K562 (cell line): ENCODE measurements around the gene CC2D2B. TPM values are rescaled to one million over a fixed set of nuclear protein-coding genes. Genes with fewer than 3 reads are reported as not detected.

Experiments
- EGR1 ChIP-seq: fragments of 450-650 bp; conservative IDR thresholded peaks from 2 replicates; pipeline ENCODE4 v1.6.1; 2017; ENCODE audit warnings: mild to moderate bottlenecking
- ETV1 ChIP-seq: fragments of 450-650 bp; conservative IDR thresholded peaks from 2 replicates; pipeline ENCODE4 v1.6.1; 2016; ENCODE audit warnings: missing genetic modification characterization, control low read depth, low read depth, missing compliant biosample characterization
- HDAC8 ChIP-seq: fragments of 450-650 bp; IDR thresholded peaks from 2 replicates; pipeline ENCODE4 v1.6.1; 2016; ENCODE audit warnings: mild to moderate bottlenecking, missing genetic modification characterization, moderate library complexity, missing compliant biosample characterization
- KDM5B ChIP-seq: fragments of 200-600 bp; sonication (generic); IDR thresholded peaks from 2 replicates; pipeline ENCODE4 v1.6.1; 2012; ENCODE audit warnings: low read depth, mild to moderate bottlenecking, moderate library complexity, low read length, control low read depth, inconsistent platforms; ENCODE audit not compliant: insufficient replicate concordance
- NONO ChIP-seq, 2 experiments: fragments of 200-400 bp in 1 of 2; fragments of 450-650 bp in 1 of 2; formaldehyde crosslinking in 1 of 2; IDR thresholded peaks; 2 replicates each; pipeline ENCODE4 v1.6.1; 2017; ENCODE audit warnings: low read depth in 2 of 2, mild to moderate bottlenecking in 2 of 2, moderate library complexity in 2 of 2, low read length in 1 of 2
- PCBP1 ChIP-seq: fragments of 200-400 bp; formaldehyde crosslinking; IDR thresholded peaks from 2 replicates; pipeline ENCODE4 v1.6.1; 2018; ENCODE audit warnings: mild to moderate bottlenecking, low read depth, low read length; ENCODE audit not compliant: poor library complexity, severe bottlenecking
- PTRF ChIP-seq: fragments of 450-650 bp; IDR thresholded peaks from 2 replicates; pipeline ENCODE4 v1.6.1; 2016; ENCODE audit warnings: mild to moderate bottlenecking, missing genetic modification characterization, missing compliant biosample characterization
- RBFOX2 ChIP-seq: fragments of 200-400 bp; formaldehyde crosslinking; IDR thresholded peaks from 2 replicates; pipeline ENCODE4 v1.6.1; 2017; ENCODE audit warnings: low read depth, mild to moderate bottlenecking, low read length, moderate library complexity
- RBM14 ChIP-seq: fragments of 200-400 bp; formaldehyde crosslinking; IDR thresholded peaks from 2 replicates; pipeline ENCODE4 v1.6.1; 2018; ENCODE audit warnings: low read depth, mild to moderate bottlenecking, low read length, moderate library complexity, borderline replicate concordance; ENCODE audit not compliant: insufficient read depth
- RBM22 ChIP-seq: fragments of 200-400 bp; formaldehyde crosslinking; IDR thresholded peaks from 2 replicates; pipeline ENCODE4 v1.6.1; 2018; ENCODE audit warnings: low read length, low read depth; ENCODE audit not compliant: poor library complexity, severe bottlenecking
- SNRNP70 ChIP-seq: fragments of 200-400 bp; formaldehyde crosslinking; optimal IDR thresholded peaks from 2 replicates; pipeline ENCODE3; 2017; ENCODE audit warnings: low read depth, low read length
- TAF15 ChIP-seq: fragments of 200-400 bp; formaldehyde crosslinking; IDR thresholded peaks from 2 replicates; pipeline ENCODE4 v1.6.1; 2017; ENCODE audit warnings: mild to moderate bottlenecking, low read depth, low read length, moderate library complexity
- TRIM28 ChIP-seq: fragments of 450-650 bp; IDR thresholded peaks from 2 replicates; pipeline ENCODE4 v1.6.1; 2017
- ZBTB7A ChIP-seq: IDR thresholded peaks from 2 replicates; pipeline ENCODE4 v1.6.1; 2011; ENCODE audit warnings: low read depth, mild to moderate bottlenecking, low read length, moderate library complexity, borderline replicate concordance; ENCODE audit not compliant: control insufficient read depth
- ZNF583 ChIP-seq: fragments of 250-450 bp; sonication (Bioruptor Pico); IDR thresholded peaks from 2 replicates; pipeline ENCODE4 v1.4.0; 2020
- ZNF584 ChIP-seq: fragments of 200-800 bp; sonication (Bioruptor generic); IDR thresholded peaks from 2 replicates; pipeline ENCODE4 v1.6.1; 2016; ENCODE audit warnings: low read depth, mild to moderate bottlenecking, missing genetic modification characterization, missing compliant biosample characterization
- ZNF696 ChIP-seq: fragments of 250-450 bp; sonication (Bioruptor Pico); conservative IDR thresholded peaks from 2 replicates; pipeline ENCODE4 v1.4.0; 2020; ENCODE audit warnings: mild to moderate bottlenecking, moderate library complexity
- polyA plus RNA-seq, 8 experiments: library from polyadenylated mRNA; depleted of rRNA in 4 of 8; stranded (reverse) in 5 of 8; unstranded in 3 of 8; fragments of >200 nt; fragmentation: Nextera tagmentation in 2 of 8; fragmentation: Illumina TruSeq in 1 of 8; extraction: Ambion mirVana in 2 of 8; extraction: Trizol in 1 of 8; gene quantifications; 2 replicates each; pipeline versions ENCODE4 v1.2.1 to v1.2.3, GENCODE V29; 2011 to 2014; ENCODE audit warnings: inconsistent platforms in 1 of 8, missing spikeins in 1 of 8
- total RNA-seq, 7 experiments: library from RNA; depleted of rRNA in 6 of 7; stranded (reverse); fragments of >200 nt in 6 of 7; fragmentation: Illumina TruSeq in 2 of 7; extraction: Trizol in 2 of 7; gene quantifications; 2 replicates each; pipeline versions ENCODE4 v1.2.1 to v1.2.3, GENCODE V29; 2011 to 2021; ENCODE audit warnings: low replicate concordance in 1 of 7
- TF ChIP-seq, protein P1 (sequence below): fragments of 250-450 bp; sonication (Bioruptor Pico); IDR thresholded peaks from 2 replicates; pipeline ENCODE4 v1.8.0; 2021; ENCODE audit warnings: borderline replicate concordance, mild to moderate bottlenecking, moderate library complexity; ENCODE audit not compliant: poor library complexity, severe bottlenecking
- TF ChIP-seq, protein P2 (sequence below): sonication (generic); IDR thresholded peaks from 2 replicates; pipeline ENCODE4 v1.6.1; 2016
- TF ChIP-seq, protein P3 (sequence below): sonication (generic); formaldehyde crosslinking; IDR thresholded peaks from 2 replicates; pipeline ENCODE4 v1.8.0; 2022; ENCODE audit warnings: missing genetic modification reagents, mild to moderate bottlenecking, borderline replicate concordance

The CC2D2B gene
- total and polyA plus RNA-seq, 9 of the 15 experiments (the other 6 are each of a cell fraction or from before 2014, with no cell fraction given), result 0.10 to 0.34 (median 0.20) TPM; not detected in 5

DNA sequence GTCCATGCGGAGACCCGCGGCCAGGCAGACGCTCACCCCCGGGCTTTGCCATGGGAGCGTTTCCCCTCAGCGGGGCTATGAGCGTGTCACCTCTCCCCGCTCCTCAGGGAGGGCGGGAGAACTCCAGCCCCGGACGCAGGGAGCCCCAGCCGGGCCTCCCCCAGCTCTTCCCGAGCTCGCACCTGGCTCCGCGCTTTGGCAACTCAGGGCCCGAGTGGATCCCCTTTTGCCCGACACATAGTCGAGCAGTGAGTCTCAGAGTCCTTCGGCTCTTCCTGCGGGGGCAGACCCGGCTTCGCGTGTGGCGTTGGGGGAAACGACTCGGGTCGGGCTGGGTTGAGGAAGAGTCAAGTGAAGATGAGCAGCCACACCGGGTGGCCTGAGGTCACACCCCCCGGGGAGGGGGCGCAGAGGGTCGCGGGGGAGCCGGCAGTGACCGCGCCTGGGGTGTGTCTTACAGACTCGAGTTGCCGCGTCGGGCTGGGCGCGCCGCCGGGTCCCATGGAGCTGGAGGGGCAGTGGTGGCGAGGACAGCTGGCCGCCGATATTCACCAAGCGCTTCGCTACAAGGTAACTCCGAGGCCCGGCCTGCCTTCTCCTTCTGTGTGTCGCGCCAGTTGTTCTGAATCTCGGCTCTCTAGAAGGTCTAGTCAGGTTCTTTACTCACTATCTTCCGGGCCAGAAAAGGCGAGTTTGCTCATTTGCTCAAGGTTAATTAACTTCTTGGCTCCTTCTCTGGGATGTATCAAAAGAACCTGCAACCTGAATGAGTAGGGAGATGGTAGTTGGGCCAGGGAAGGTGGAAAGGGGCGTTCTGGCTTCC lies 136.3 kb downstream of the CC2D2B start (continued):
- no peak for TF ChIP-seq ZNF584 (CRISPR knock-in tag)
- TF ChIP-seq TRIM28, result no peak
- TF ChIP-seq NONO (IDR thresholded peaks at IDR 0.05; ENCODE audit: low read depth in 2 of 2, low read length in 1 of 2), result no peak
- peak; percentile 50 for TF ChIP-seq PCBP1
- no peak for TF ChIP-seq ZNF696 (CRISPR knock-in tag)
- peak; percentile 35; the same call in 1 of the 2 replicates for TF ChIP-seq RBFOX2
- no peak for TF ChIP-seq HDAC8 (tag)
- TF ChIP-seq, protein P1, sequence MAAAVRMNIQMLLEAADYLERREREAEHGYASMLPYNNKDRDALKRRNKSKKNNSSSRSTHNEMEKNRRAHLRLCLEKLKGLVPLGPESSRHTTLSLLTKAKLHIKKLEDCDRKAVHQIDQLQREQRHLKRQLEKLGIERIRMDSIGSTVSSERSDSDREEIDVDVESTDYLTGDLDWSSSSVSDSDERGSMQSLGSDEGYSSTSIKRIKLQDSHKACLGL, result no peak
- TF ChIP-seq RBM22, result no peak
- TF ChIP-seq ZBTB7A, result peak; percentile 99
- TF ChIP-seq, protein P2, sequence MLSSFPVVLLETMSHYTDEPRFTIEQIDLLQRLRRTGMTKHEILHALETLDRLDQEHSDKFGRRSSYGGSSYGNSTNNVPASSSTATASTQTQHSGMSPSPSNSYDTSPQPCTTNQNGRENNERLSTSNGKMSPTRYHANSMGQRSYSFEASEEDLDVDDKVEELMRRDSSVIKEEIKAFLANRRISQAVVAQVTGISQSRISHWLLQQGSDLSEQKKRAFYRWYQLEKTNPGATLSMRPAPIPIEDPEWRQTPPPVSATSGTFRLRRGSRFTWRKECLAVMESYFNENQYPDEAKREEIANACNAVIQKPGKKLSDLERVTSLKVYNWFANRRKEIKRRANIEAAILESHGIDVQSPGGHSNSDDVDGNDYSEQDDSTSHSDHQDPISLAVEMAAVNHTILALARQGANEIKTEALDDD, result no peak
- TF ChIP-seq SNRNP70, result no peak
- peak; percentile 86; the same call in 1 of the 2 replicates for TF ChIP-seq RBM14
- no peak for TF ChIP-seq PTRF (tag)
- TF ChIP-seq EGR1, result peak; percentile 31; the same call in 1 of the 2 replicates
- TF ChIP-seq ZNF583 (CRISPR knock-in tag), result no peak
- no peak for TF ChIP-seq TAF15
- TF ChIP-seq, protein P3, sequence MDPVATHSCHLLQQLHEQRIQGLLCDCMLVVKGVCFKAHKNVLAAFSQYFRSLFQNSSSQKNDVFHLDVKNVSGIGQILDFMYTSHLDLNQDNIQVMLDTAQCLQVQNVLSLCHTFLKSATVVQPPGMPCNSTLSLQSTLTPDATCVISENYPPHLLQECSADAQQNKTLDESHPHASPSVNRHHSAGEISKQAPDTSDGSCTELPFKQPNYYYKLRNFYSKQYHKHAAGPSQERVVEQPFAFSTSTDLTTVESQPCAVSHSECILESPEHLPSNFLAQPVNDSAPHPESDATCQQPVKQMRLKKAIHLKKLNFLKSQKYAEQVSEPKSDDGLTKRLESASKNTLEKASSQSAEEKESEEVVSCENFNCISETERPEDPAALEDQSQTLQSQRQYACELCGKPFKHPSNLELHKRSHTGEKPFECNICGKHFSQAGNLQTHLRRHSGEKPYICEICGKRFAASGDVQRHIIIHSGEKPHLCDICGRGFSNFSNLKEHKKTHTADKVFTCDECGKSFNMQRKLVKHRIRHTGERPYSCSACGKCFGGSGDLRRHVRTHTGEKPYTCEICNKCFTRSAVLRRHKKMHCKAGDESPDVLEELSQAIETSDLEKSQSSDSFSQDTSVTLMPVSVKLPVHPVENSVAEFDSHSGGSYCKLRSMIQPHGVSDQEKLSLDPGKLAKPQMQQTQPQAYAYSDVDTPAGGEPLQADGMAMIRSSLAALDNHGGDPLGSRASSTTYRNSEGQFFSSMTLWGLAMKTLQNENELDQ (CRISPR knock-in tag), result no peak
- TF ChIP-seq KDM5B, result peak; percentile 32
- no peak for TF ChIP-seq ETV1
